H1 (cell line): Measurements from ENCODE around the gene OR4K13. TPM values are rescaled to one million over a fixed set of nuclear protein-coding genes. Genes with fewer than 3 reads are reported as not detected.

Experiments used
- CHD2 ChIP-seq: IDR thresholded peaks from 2 replicates; pipeline ENCODE4 v1.6.1; 2012; ENCODE audit warnings: low read length, improper control_type of control experiment
- CTBP2 ChIP-seq: IDR thresholded peaks from 2 replicates; pipeline ENCODE4 v1.7.0; 2011; ENCODE audit warnings: borderline replicate concordance, mild to moderate bottlenecking, moderate library complexity, mixed read lengths, low read length; ENCODE audit not compliant: insufficient read depth, insufficient read length
- JUN ChIP-seq: IDR thresholded peaks from 2 replicates; pipeline ENCODE4 v1.6.1; 2011; ENCODE audit warnings: low read depth, mild to moderate bottlenecking, improper control_type of control experiment, low read length
- POLR2A ChIP-seq, 2 experiments: IDR thresholded peaks; 1 replicate in 1 of 2; 2 replicates in 1 of 2; pipeline ENCODE4 v1.6.1; 2011; ENCODE audit warnings: low read depth in 2 of 2, low read length in 2 of 2, mild to moderate bottlenecking in 2 of 2; ENCODE audit errors: control extremely low read depth in 1 of 2
- RBBP5 ChIP-seq: IDR thresholded peaks from 2 replicates; pipeline ENCODE4 v1.7.1; 2012; ENCODE audit warnings: low read depth, mild to moderate bottlenecking, inconsistent platforms, low read length, moderate library complexity, borderline replicate concordance
- SAP30 ChIP-seq: fragments of 300-600 bp; sonication (generic); IDR thresholded peaks from 2 replicates; pipeline ENCODE4 v1.7.1; 2012; ENCODE audit warnings: low read length, moderate library complexity, mild to moderate bottlenecking, inconsistent platforms; ENCODE audit not compliant: insufficient read depth, insufficient replicate concordance
- SRF ChIP-seq: IDR thresholded peaks from 2 replicates; pipeline ENCODE4 v1.6.1; 2011; ENCODE audit warnings: mild to moderate bottlenecking, low read depth, low read length, moderate library complexity
- polyA plus RNA-seq, 7 experiments: library from polyadenylated mRNA; depleted of rRNA in 3 of 7; stranded (reverse) in 5 of 7; unstranded in 2 of 7; fragments of >200 nt in 5 of 7; fragments of 200-250 nt in 2 of 7; gene quantifications; 1 replicate in 5 of 7; 2 replicates in 1 of 7; 4 replicates in 1 of 7; pipeline versions ENCODE4 v1.2.1 to v1.2.3, GENCODE V29; 2011 to 2013; ENCODE audit warnings: missing spikeins in 2 of 7, mixed read lengths in 2 of 7
- total RNA-seq: library from RNA; stranded (reverse); fragmentation: NEBNext Ultra II Directional; extraction: Animal tissue kit (Norgen Biotek cat#: 25700); gene quantifications from 2 replicates; pipeline ENCODE4 v1.2.1, GENCODE V29; 2021

OR4K13 gene
- total and polyA plus RNA-seq, 2 of the 8 experiments (the other 6 are each of a cell fraction or from before 2014, with no cell fraction given) = not detected

DNA sequence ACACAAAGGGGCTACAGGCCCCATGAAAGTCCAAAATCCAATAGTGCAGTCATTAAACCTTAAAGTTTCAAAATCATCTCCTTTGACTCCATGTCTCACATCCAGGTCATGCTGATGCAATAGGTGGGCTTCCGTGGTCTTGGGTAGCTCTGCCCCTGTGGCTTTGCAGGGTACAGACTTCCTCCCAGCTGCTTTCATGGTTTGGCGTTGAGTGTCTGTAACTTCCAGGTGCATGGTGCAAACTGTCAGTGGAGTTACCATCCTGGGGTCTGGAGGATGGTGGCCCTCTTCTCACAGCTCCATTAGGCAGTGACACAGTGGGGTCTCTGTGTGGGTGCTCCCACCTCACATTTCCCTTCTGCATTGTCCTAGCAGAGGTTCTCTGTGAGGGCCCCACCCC, 42.4 kb downstream of the OR4K13 start (continued):
- no peak for TF ChIP-seq CHD2
- TF ChIP-seq POLR2A (IDR thresholded peaks at IDR 0.05; ENCODE audit: control extremely low read depth in 1 of 2, low read depth in 2 of 2, low read length in 2 of 2) = no peak
- TF ChIP-seq CTBP2 = no peak
- no peak for TF ChIP-seq JUN
- TF ChIP-seq RBBP5 = no peak
- no peak for TF ChIP-seq SAP30
- no peak for TF ChIP-seq SRF

Other genes with a start within 250 kb of the OR4K13 start
- not detected in 2 replicates for gene OR4N2, start 232.3 kb downstream of the OR4K13 start, total RNA-seq
- gene OR4N2, start 232.3 kb downstream of the OR4K13 start, polyA plus RNA-seq (2011; rRNA removed) = not detected in 2 replicates
- not detected in 2 replicates for gene OR4K2, start 160.9 kb downstream of the OR4K13 start, total RNA-seq
- not detected in 2 replicates for gene OR4K2, start 160.9 kb downstream of the OR4K13 start, polyA plus RNA-seq (2011; rRNA removed)
- gene OR4K5, start 115.4 kb downstream of the OR4K13 start, total RNA-seq = not detected in 2 replicates
- not detected in 2 replicates for gene OR4K5, start 115.4 kb downstream of the OR4K13 start, polyA plus RNA-seq (2011; rRNA removed)
- gene OR4K1, start 105.1 kb downstream of the OR4K13 start, total RNA-seq = not detected in 2 replicates
- not detected in 2 replicates for gene OR4K1, start 105.1 kb downstream of the OR4K13 start, polyA plus RNA-seq (2011; rRNA removed)
- not detected in 2 replicates for gene OR4K15, start 60.4 kb downstream of the OR4K13 start, total RNA-seq
- not detected in 2 replicates for gene OR4K15, start 60.4 kb downstream of the OR4K13 start, polyA plus RNA-seq (2011; rRNA removed)
- not detected in 2 replicates for gene OR4Q2, start 33.9 kb downstream of the OR4K13 start, total RNA-seq
- not detected in 2 replicates for gene OR4Q2, start 33.9 kb downstream of the OR4K13 start, polyA plus RNA-seq (2011; rRNA removed)
- gene OR4K14, start 16.7 kb downstream of the OR4K13 start, total RNA-seq = not detected in 2 replicates
- gene OR4K14, start 16.7 kb downstream of the OR4K13 start, polyA plus RNA-seq (2011; rRNA removed) = not detected in 2 replicates
- gene OR4L1, start 24.0 kb upstream of the OR4K13 start, total RNA-seq = not detected in 2 replicates
- gene OR4L1, start 24.0 kb upstream of the OR4K13 start, polyA plus RNA-seq (2011; rRNA removed) = not detected in 2 replicates
- not detected in 2 replicates for gene OR4K17, start 74.7 kb upstream of the OR4K13 start, total RNA-seq
- not detected in 2 replicates for gene OR4K17, start 74.7 kb upstream of the OR4K13 start, polyA plus RNA-seq (2011; rRNA removed)
- gene OR4N5, start 102.8 kb upstream of the OR4K13 start, total RNA-seq = not detected in 2 replicates
- gene OR4N5, start 102.8 kb upstream of the OR4K13 start, polyA plus RNA-seq (2011; rRNA removed) = not detected in 2 replicates
- not detected in 2 replicates for gene OR11G2, start 154.9 kb upstream of the OR4K13 start, total RNA-seq
- gene OR11G2, start 154.9 kb upstream of the OR4K13 start, polyA plus RNA-seq (2011; rRNA removed) = not detected in 2 replicates
- not detected in 2 replicates for gene OR11H6, start 187.7 kb upstream of the OR4K13 start, total RNA-seq
- gene OR11H6, start 187.7 kb upstream of the OR4K13 start, polyA plus RNA-seq (2011; rRNA removed) = not detected in 2 replicates
- gene OR11H7, start 192.9 kb upstream of the OR4K13 start, total RNA-seq = not detected in 2 replicates
- gene OR11H7, start 192.9 kb upstream of the OR4K13 start, polyA plus RNA-seq (2011; rRNA removed) = not detected in 2 replicates
- not detected in 2 replicates for gene OR11H4, start 203.2 kb upstream of the OR4K13 start, total RNA-seq
- gene OR11H4, start 203.2 kb upstream of the OR4K13 start, polyA plus RNA-seq (2011; rRNA removed) = not detected in 2 replicates